PC-3 (cell line): Measurements from ENCODE around the gene GREM1.

Source experiments
- EZH2 ChIP-seq: fragments of 300-600 bp; sonication (generic); IDR thresholded peaks from one replicate; pipeline ENCODE4 v1.6.1; 2017; ENCODE audit warnings: antibody characterized with exemption, mild to moderate bottlenecking, low read length; ENCODE audit not compliant: unreplicated experiment
- TF ChIP-seq, protein P1 (sequence below): fragments of 300-600 bp; sonication (generic); conservative IDR thresholded peaks from 2 replicates; pipeline ENCODE4 v1.5.1; 2017; ENCODE audit warnings: antibody characterized with exemption, low read depth, mild to moderate bottlenecking, low read length

DNA sequence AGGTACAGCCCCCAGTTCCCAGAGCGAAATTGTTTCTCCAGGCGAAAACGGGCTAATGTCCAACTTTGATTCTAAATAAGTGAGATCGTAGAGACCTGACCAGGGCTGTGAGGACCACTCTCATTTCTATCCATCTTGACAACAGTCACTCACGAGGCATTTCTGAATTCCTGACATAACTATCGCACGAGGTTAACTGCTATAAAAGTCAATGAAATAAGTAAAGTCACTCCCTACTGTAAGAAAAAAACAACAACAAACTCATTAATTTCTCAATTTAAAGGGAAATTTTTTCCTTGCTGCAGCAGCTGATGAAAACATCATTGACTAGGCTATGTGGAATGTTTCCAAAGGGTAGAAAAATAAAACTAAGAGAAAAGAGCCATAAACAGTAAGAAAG, 69.1 kb downstream of the GREM1 start:
- TF ChIP-seq, protein P1, sequence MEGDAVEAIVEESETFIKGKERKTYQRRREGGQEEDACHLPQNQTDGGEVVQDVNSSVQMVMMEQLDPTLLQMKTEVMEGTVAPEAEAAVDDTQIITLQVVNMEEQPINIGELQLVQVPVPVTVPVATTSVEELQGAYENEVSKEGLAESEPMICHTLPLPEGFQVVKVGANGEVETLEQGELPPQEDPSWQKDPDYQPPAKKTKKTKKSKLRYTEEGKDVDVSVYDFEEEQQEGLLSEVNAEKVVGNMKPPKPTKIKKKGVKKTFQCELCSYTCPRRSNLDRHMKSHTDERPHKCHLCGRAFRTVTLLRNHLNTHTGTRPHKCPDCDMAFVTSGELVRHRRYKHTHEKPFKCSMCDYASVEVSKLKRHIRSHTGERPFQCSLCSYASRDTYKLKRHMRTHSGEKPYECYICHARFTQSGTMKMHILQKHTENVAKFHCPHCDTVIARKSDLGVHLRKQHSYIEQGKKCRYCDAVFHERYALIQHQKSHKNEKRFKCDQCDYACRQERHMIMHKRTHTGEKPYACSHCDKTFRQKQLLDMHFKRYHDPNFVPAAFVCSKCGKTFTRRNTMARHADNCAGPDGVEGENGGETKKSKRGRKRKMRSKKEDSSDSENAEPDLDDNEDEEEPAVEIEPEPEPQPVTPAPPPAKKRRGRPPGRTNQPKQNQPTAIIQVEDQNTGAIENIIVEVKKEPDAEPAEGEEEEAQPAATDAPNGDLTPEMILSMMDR, result no peak
- TF ChIP-seq EZH2, result no peak
